Ureter (tissue), 1 donor: ENCODE measurements around the gene GPLD1. TPM values are rescaled to one million over a fixed set of nuclear protein-coding genes. Genes with fewer than 3 reads are reported as not detected.
"Not testable (repeated sequence)": the region's sequence is repeated elsewhere in the genome, so short reads cannot be mapped to it uniquely, and the experiment has no call there.

Experiments used
- DNase-seq: peaks from one replicate; pipeline ENCODE4 v3.0.0-alpha.2; 2020; ENCODE audit warnings: low spot score
- total RNA-seq: library from RNA; stranded (reverse); gene quantifications from one replicate; pipeline ENCODE4 v1.2.4, GENCODE V29; 2023
- donor health status: DM: yes; HTN: yes; CAD: no.

GPLD1 gene, protein sequence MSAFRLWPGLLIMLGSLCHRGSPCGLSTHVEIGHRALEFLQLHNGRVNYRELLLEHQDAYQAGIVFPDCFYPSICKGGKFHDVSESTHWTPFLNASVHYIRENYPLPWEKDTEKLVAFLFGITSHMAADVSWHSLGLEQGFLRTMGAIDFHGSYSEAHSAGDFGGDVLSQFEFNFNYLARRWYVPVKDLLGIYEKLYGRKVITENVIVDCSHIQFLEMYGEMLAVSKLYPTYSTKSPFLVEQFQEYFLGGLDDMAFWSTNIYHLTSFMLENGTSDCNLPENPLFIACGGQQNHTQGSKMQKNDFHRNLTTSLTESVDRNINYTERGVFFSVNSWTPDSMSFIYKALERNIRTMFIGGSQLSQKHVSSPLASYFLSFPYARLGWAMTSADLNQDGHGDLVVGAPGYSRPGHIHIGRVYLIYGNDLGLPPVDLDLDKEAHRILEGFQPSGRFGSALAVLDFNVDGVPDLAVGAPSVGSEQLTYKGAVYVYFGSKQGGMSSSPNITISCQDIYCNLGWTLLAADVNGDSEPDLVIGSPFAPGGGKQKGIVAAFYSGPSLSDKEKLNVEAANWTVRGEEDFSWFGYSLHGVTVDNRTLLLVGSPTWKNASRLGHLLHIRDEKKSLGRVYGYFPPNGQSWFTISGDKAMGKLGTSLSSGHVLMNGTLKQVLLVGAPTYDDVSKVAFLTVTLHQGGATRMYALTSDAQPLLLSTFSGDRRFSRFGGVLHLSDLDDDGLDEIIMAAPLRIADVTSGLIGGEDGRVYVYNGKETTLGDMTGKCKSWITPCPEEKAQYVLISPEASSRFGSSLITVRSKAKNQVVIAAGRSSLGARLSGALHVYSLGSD
- 6.2 TPM for total RNA-seq

GRCh38 chr6:24489470-24489869, at the start of gene GPLD1:
Gene GPLD1 (minus strand): TSS chr6:24489578. CDS start chr6:24489511, 67 bp downstream.
- no peak for DNase-seq

- DNase-seq = no peak
Observed at GRCh38 chr6:24537771-24538385, 48.5 kb upstream of the GPLD1 start.

DNA sequence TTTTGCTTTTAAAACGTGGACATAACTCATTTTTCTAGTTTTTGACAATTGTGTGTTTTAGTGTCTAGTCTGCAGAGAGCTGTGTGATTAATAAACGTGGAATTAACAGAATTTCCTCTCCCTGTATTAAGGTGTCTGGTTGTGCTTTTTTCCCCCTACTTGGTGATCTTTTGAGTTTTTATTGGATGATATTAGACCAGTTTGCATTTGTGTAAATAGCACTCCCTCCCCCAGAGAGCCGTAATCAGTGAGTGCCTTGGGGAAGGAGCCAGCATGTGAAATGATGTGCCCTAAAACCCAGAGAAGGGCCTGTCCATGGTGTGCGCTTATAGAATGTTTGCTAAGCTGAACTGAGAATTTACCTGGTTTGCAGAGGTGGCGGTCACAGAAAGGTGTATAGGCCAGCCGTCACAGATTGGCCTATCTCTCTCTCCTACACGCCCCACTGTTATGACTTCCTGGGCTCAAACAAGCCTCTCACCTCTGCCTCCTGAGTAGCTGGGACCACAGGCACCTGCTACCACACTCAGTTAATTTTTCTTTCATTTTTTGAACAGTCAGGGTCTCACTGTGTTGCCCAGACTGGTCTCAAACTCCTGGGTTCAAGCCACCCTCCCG, 47.8 kb upstream of the GPLD1 start:
- no peak for DNase-seq

GRCh38 chr6:24536466-24536865, 47.1 kb upstream of the GPLD1 start:
- no peak for DNase-seq

- no peak for DNase-seq
Observed at GRCh38 chr6:24535210-24535609, 45.8 kb upstream of the GPLD1 start.

- DNase-seq = no peak
Observed at GRCh38 chr6:24534329-24534728, 45.0 kb upstream of the GPLD1 start.

GRCh38 chr6:24529985-24530384, 40.6 kb upstream of the GPLD1 start:
- no peak for DNase-seq

DNA sequence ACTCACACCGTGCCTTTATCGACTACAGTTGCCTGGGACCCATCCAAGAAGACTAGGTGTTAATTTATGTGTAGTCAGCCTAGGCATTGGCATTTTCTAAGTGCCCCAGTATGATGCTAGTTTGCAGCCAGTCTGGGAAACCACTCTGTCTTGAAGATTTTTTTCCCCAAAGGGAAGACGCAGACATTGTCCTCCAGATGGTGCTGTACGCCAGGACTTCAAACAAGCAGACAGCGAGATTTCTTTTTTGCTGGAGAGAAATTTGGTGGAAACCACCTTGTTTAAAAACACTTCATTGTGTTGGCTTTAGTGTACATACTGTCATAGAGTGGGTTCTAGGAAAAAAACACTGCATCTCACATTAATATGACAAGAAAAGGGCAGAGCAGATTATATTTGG, 35.4 kb upstream of the GPLD1 start:
- DNase-seq = no peak

GRCh38 chr6:24524329-24524728, 35.0 kb upstream of the GPLD1 start:
- DNase-seq = no peak

GRCh38 chr6:24522228-24523176, 33.1 kb upstream of the GPLD1 start:
- no peak for DNase-seq

- DNase-seq = no peak
Observed at GRCh38 chr6:24520929-24521546, 31.7 kb upstream of the GPLD1 start.

DNA sequence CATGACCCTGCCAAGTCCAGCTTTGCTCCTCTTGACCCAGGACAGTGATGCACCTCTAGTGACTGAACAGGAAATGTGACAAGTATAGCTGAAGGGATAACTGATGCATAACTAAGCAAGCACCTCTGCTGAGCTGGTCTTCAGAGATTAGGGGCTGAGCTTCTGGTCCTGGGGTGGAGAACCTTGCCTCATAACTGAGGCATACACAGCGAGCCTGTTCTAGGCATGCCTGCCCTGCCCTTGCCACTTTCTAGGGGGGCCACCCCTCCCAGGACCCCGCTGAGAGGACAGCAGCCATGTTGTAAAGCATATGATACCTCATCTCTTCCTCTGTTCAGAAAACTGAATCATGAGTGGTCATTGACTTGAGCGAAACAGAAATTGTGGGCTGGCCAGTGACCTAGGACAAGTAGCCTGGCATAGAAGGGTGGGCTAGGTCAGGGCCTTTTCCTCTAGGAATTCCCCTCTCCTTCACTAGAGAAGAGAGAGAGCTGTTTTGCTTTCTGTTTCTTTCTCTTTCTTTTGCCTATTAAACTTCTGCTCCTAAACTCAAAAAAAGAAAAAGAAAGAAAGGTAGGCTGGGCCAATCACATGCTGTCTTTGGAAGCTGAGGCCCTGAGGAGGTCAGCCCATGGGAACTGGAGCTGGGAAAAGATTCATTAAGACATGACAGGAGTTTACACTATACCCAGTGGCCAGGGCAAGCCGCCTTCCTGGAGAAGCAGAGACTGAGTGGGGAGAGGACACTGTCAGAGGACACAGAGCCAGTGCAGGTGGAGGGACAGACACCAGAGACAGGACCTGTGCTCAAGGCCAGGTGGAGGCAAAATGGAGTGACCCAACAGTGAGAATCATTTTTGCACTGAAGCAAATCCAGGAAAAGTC, 28.5 kb upstream of the GPLD1 start:
- DNase-seq = no peak

GRCh38 chr6:24513602-24514001, 24.2 kb upstream of the GPLD1 start:
- no peak for DNase-seq

GRCh38 chr6:24511976-24512375, 22.6 kb upstream of the GPLD1 start:
- DNase-seq = not testable (repeated sequence)

- no peak for DNase-seq
Observed at GRCh38 chr6:24506814-24507520, 17.6 kb upstream of the GPLD1 start.

GRCh38 chr6:24504649-24505586, 15.5 kb upstream of the GPLD1 start:
- DNase-seq = peak; percentile 77

- no peak for DNase-seq
Observed at GRCh38 chr6:24504287-24504648, 14.9 kb upstream of the GPLD1 start.

DNA sequence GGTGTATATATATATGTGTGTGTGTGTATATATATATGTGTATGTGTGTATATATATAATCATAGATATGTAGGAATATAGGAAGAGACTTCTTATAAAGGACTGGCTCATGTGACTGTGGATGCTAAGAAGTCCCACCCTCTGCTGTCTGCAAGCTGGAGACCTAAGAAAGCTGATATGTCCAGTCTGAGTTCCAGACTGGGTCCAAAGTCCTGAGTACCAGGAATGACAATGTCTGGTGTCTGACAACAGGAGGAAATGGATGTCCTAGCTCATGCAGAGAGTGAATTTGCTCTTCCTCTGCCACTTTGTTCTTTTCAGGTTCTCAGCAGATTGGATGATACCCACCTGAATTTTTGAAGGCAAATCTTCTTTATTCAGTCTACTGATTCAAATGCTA, 12.5 kb upstream of the GPLD1 start:
- DNase-seq = no peak
